ENCODE results near the gene STRAP.

GRCh38 chr12:15933751-15934150, 51.6 kb downstream of the STRAP start:
- TF ChIP-seq, protein P1, sequence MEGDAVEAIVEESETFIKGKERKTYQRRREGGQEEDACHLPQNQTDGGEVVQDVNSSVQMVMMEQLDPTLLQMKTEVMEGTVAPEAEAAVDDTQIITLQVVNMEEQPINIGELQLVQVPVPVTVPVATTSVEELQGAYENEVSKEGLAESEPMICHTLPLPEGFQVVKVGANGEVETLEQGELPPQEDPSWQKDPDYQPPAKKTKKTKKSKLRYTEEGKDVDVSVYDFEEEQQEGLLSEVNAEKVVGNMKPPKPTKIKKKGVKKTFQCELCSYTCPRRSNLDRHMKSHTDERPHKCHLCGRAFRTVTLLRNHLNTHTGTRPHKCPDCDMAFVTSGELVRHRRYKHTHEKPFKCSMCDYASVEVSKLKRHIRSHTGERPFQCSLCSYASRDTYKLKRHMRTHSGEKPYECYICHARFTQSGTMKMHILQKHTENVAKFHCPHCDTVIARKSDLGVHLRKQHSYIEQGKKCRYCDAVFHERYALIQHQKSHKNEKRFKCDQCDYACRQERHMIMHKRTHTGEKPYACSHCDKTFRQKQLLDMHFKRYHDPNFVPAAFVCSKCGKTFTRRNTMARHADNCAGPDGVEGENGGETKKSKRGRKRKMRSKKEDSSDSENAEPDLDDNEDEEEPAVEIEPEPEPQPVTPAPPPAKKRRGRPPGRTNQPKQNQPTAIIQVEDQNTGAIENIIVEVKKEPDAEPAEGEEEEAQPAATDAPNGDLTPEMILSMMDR (IDR thresholded peaks at IDR 0.05 in 2 of 3, conservative IDR thresholded peaks at IDR 0.05 in 1 of 3; ENCODE audit: insufficient read depth in 2 of 3, low read depth in 1 of 3, low read length in 3 of 3): no peak
- TF ChIP-seq RAD21 (CRISPR knock-in tag; conservative IDR thresholded peaks at IDR 0.05 in 1 of 2, IDR thresholded peaks at IDR 0.05 in 1 of 2): no peak
- no peak for TF ChIP-seq MYC (IDR thresholded peaks at IDR 0.05; ENCODE audit: low read depth, low read length)
- no peak for TF ChIP-seq MYC (CRISPR knock-in tag; IDR thresholded peaks at IDR 0.05; ENCODE audit: borderline replicate concordance, low read depth)
- TF ChIP-seq SPI1 (IDR thresholded peaks at IDR 0.05; ENCODE audit: borderline replicate concordance, low read depth, low read length): no peak
- no peak for TF ChIP-seq TAF7 (tag; IDR thresholded peaks at IDR 0.05)
- TF ChIP-seq FOXM1 (IDR thresholded peaks at IDR 0.05; ENCODE audit: low read depth): no peak
- no peak for TF ChIP-seq FOXM1 (CRISPR knock-in tag; IDR thresholded peaks at IDR 0.05; ENCODE audit: low read depth)
- TF ChIP-seq ZNF780A (CRISPR knock-in tag; IDR thresholded peaks at IDR 0.05): no peak
- TF ChIP-seq ZNF695 (CRISPR knock-in tag; IDR thresholded peaks at IDR 0.05): no peak
- TF ChIP-seq MAX (CRISPR knock-in tag; IDR thresholded peaks at IDR 0.05): no peak
- no peak for TF ChIP-seq ELF1 (tag; IDR thresholded peaks at IDR 0.05)
- TF ChIP-seq MAFK (IDR thresholded peaks at IDR 0.05; ENCODE audit: low read length): no peak
